ENCODE measurements around the gene RAB31. TPM values are rescaled to one million over a fixed set of nuclear protein-coding genes. Genes with fewer than 3 reads are reported as not detected.

The RAB31 gene
- polyA plus RNA-seq, 1 of the 3 experiments (the other 2 are of a cell fraction), result 23.0 TPM

DNA sequence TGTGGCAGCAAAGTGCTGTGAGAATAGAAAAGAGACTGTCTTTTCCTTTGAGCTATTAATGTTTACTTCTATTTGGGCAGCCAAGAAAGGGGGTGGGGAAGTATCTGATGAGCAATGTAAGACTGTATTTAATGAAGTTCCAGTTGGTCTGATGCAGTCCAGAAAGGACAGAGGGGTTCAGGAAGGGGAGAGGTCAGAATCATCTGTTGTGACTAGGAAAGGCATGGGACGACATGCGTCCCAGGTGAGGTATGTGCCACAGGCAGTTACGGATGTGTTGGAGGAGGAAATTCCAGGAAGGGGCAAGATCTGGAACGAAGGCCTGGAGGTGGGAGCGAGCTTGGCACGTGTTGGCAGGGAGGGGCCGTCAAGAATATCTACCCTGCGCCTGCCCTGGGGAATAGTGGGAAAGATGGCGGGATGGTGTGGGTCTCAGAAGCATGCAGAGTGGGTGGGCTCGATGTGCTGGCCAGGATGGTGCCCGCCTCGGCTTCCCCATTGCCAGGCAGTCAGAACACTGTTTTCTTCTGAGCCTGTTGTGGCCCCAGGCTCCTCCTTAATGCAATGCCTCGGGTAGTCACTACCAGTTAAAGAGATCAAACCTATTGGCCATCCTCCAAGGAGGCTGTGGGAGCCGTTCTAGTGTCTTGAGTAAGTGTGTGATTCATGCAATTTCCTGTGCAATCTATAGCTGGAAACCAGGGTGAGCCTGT, 119.8 kb downstream of the RAB31 start:
- no peaks in the 10 kb centered on the region for H3K9me2 ChIP-seq
- H3K27me3 ChIP-seq (ENCODE audit: insufficient read depth), result no peaks in the 10 kb centered on the region
- H3F3A ChIP-seq (replicated peaks; ENCODE audit: insufficient read depth), result peaks cover 21% of the 10 kb centered on the region
- no peaks in the 10 kb centered on the region for H3K9me3 ChIP-seq
- no peaks in the 10 kb centered on the region for H3K36me3 ChIP-seq (replicated peaks in 1 of 2; ENCODE audit: control insufficient read depth in 1 of 2, insufficient read depth in 2 of 2, low read length in 1 of 2)
- 40% methylated on average over 14 of the region's 14 CpGs for WGBS (ENCODE audit: low lambda C conversion rate)
- DNase-seq, result no peak
- H3K79me2 ChIP-seq (ENCODE audit: insufficient read depth), result peaks cover 15% of the 10 kb centered on the region; the same call in 1 of the 2 replicates
- ChIA-PET POLR2A (no interaction called here), CTCF (no interaction called here)
- peaks cover 10 to 44% of the 10 kb centered on the region in 2 experiments for H3K4me1 ChIP-seq (ENCODE audit: control insufficient read depth in 1 of 2, insufficient read depth in 2 of 2, low read depth in 1 of 2, low read length in 1 of 2)
- H3K4me3 ChIP-seq (ENCODE audit: low read depth in 2 of 2, low read length in 1 of 2), result peak overlapping the region in 1 of 2 experiments; percentile 39; a peak in 2 of 4 replicates
- peak overlapping the region; percentile 18; the same call in 1 of the 2 replicates for H2AFZ ChIP-seq (ENCODE audit: low read depth)
- H3K27ac ChIP-seq (ENCODE audit: low read depth in 2 of 2, low read length in 1 of 2), result peak overlapping the region; percentile 23 to 94; a peak in 3 of 4 replicates
- no peaks in the 10 kb centered on the region for H4K20me1 ChIP-seq (ENCODE audit: insufficient read depth)
- peak overlapping the region; percentile 77 for H3K4me2 ChIP-seq
- peak overlapping the region; percentile 37; the same call in 1 of the 2 replicates for H3K9ac ChIP-seq
- TF ChIP-seq, protein P1, sequence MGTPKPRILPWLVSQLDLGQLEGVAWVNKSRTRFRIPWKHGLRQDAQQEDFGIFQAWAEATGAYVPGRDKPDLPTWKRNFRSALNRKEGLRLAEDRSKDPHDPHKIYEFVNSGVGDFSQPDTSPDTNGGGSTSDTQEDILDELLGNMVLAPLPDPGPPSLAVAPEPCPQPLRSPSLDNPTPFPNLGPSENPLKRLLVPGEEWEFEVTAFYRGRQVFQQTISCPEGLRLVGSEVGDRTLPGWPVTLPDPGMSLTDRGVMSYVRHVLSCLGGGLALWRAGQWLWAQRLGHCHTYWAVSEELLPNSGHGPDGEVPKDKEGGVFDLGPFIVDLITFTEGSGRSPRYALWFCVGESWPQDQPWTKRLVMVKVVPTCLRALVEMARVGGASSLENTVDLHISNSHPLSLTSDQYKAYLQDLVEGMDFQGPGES (IDR thresholded peaks at IDR 0.05; ENCODE audit: low read depth, low read length), result no peak
- no peak for TF ChIP-seq TEAD4 (IDR thresholded peaks at IDR 0.05; ENCODE audit: borderline replicate concordance, insufficient read depth)
- TF ChIP-seq, protein P2, sequence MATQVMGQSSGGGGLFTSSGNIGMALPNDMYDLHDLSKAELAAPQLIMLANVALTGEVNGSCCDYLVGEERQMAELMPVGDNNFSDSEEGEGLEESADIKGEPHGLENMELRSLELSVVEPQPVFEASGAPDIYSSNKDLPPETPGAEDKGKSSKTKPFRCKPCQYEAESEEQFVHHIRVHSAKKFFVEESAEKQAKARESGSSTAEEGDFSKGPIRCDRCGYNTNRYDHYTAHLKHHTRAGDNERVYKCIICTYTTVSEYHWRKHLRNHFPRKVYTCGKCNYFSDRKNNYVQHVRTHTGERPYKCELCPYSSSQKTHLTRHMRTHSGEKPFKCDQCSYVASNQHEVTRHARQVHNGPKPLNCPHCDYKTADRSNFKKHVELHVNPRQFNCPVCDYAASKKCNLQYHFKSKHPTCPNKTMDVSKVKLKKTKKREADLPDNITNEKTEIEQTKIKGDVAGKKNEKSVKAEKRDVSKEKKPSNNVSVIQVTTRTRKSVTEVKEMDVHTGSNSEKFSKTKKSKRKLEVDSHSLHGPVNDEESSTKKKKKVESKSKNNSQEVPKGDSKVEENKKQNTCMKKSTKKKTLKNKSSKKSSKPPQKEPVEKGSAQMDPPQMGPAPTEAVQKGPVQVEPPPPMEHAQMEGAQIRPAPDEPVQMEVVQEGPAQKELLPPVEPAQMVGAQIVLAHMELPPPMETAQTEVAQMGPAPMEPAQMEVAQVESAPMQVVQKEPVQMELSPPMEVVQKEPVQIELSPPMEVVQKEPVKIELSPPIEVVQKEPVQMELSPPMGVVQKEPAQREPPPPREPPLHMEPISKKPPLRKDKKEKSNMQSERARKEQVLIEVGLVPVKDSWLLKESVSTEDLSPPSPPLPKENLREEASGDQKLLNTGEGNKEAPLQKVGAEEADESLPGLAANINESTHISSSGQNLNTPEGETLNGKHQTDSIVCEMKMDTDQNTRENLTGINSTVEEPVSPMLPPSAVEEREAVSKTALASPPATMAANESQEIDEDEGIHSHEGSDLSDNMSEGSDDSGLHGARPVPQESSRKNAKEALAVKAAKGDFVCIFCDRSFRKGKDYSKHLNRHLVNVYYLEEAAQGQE (IDR thresholded peaks at IDR 0.05; ENCODE audit: low read depth, low read length), result no peak
- TF ChIP-seq, protein P3, sequence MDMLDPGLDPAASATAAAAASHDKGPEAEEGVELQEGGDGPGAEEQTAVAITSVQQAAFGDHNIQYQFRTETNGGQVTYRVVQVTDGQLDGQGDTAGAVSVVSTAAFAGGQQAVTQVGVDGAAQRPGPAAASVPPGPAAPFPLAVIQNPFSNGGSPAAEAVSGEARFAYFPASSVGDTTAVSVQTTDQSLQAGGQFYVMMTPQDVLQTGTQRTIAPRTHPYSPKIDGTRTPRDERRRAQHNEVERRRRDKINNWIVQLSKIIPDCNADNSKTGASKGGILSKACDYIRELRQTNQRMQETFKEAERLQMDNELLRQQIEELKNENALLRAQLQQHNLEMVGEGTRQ (IDR thresholded peaks at IDR 0.05; ENCODE audit: borderline replicate concordance, low read depth, low read length), result no peak
- no peak; the same call in 1 of the 2 replicates for TF ChIP-seq ELF1 (IDR thresholded peaks at IDR 0.05)
- TF ChIP-seq, protein P4, sequence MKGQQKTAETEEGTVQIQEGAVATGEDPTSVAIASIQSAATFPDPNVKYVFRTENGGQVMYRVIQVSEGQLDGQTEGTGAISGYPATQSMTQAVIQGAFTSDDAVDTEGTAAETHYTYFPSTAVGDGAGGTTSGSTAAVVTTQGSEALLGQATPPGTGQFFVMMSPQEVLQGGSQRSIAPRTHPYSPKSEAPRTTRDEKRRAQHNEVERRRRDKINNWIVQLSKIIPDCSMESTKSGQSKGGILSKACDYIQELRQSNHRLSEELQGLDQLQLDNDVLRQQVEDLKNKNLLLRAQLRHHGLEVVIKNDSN (IDR thresholded peaks at IDR 0.05; ENCODE audit: borderline replicate concordance, low read depth), result no peak
- TF ChIP-seq POLR2AphosphoS5 (IDR thresholded peaks at IDR 0.05; ENCODE audit: low read depth, low read length), result peak; percentile 48; the same call in 1 of the 2 replicates
- no peak for TF ChIP-seq EZH2phosphoT487 (IDR thresholded peaks at IDR 0.05; ENCODE audit: borderline replicate concordance, low read depth)
- no peak for TF ChIP-seq YY1 (IDR thresholded peaks at IDR 0.05; ENCODE audit: low read depth)
- TF ChIP-seq SMC3 (IDR thresholded peaks at IDR 0.05; ENCODE audit: low read depth, low read length), result no peak
- TF ChIP-seq FOXM1 (IDR thresholded peaks at IDR 0.05; ENCODE audit: low read depth), result 0 out of 2 replicates have a peak, but pooled peaks have one; percentile 34
- TF ChIP-seq EP300 (IDR thresholded peaks at IDR 0.05; ENCODE audit: borderline replicate concordance in 1 of 2, low read depth in 1 of 2, low read length in 1 of 2), result peak in 1 of 2 experiments; percentile 85; a peak in 2 of 4 replicates
- TF ChIP-seq GATA2 (CRISPR knock-in tag; IDR thresholded peaks at IDR 0.05), result no peak
- TF ChIP-seq GABPA (IDR thresholded peaks at IDR 0.05; ENCODE audit: low read depth), result no peak
- no peak for TF ChIP-seq TAF1 (IDR thresholded peaks at IDR 0.05; ENCODE audit: borderline replicate concordance, low read depth, low read length)
- TF ChIP-seq, protein P5, sequence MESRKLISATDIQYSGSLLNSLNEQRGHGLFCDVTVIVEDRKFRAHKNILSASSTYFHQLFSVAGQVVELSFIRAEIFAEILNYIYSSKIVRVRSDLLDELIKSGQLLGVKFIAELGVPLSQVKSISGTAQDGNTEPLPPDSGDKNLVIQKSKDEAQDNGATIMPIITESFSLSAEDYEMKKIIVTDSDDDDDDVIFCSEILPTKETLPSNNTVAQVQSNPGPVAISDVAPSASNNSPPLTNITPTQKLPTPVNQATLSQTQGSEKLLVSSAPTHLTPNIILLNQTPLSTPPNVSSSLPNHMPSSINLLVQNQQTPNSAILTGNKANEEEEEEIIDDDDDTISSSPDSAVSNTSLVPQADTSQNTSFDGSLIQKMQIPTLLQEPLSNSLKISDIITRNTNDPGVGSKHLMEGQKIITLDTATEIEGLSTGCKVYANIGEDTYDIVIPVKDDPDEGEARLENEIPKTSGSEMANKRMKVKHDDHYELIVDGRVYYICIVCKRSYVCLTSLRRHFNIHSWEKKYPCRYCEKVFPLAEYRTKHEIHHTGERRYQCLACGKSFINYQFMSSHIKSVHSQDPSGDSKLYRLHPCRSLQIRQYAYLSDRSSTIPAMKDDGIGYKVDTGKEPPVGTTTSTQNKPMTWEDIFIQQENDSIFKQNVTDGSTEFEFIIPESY (IDR thresholded peaks at IDR 0.05; ENCODE audit: borderline replicate concordance, low read depth), result peak; percentile 35; the same call in 1 of the 2 replicates
- no peak for TF ChIP-seq MXI1 (IDR thresholded peaks at IDR 0.05; ENCODE audit: low read depth, low read length)
- TF ChIP-seq JUND (IDR thresholded peaks at IDR 0.05), result peak; percentile 88
- 0 out of 2 replicates have a peak, but pooled peaks have one; percentile 24 for TF ChIP-seq MEF2A (IDR thresholded peaks at IDR 0.05; ENCODE audit: borderline replicate concordance, low read depth)
- TF ChIP-seq RXRA (IDR thresholded peaks at IDR 0.05; ENCODE audit: borderline replicate concordance, low read depth), result peak; percentile 60; the same call in 1 of the 2 replicates
- 0 out of 2 replicates have a peak, but pooled peaks have one; percentile 26 for TF ChIP-seq SIN3A (IDR thresholded peaks at IDR 0.05; ENCODE audit: borderline replicate concordance, low read depth, low read length)

Data from SK-N-SH (cell line).